IgD-negative memory B cell (primary cell): ENCODE measurements around the gene RMC1. TPM values are rescaled to one million over a fixed set of nuclear protein-coding genes. Genes with fewer than 3 reads are reported as not detected.
"Not testable (repeated sequence)": the region's sequence is repeated elsewhere in the genome, so short reads cannot be mapped to it uniquely, and the experiment has no call there.

ENCODE experiments used
- H3K27ac Mint-ChIP-seq, 3 donors: one replicate each; pipeline ENCODE4 v1.8.0; 2020 to 2022; ENCODE audit warnings: mild to moderate bottlenecking in 3 of 3, mixed read lengths in 3 of 3, moderate library complexity in 1 of 3
- H3K27me3 Mint-ChIP-seq: one replicate; pipeline ENCODE4 v1.8.0; 2021; ENCODE audit warnings: mixed read lengths
- H3K36me3 Mint-ChIP-seq: one replicate; pipeline ENCODE4 v1.8.0; 2020; ENCODE audit warnings: mild to moderate bottlenecking, mixed read lengths
- H3K4me1 Mint-ChIP-seq, 3 donors: one replicate each; pipeline ENCODE4 v1.8.0; 2020 to 2022; ENCODE audit warnings: mixed read lengths in 3 of 3, mild to moderate bottlenecking in 1 of 3
- H3K4me3 Mint-ChIP-seq, 4 donors: one replicate each; pipeline ENCODE4 v1.8.0; 2020 to 2022; ENCODE audit warnings: mild to moderate bottlenecking in 4 of 4, mixed read lengths in 4 of 4, moderate library complexity in 3 of 4
- H3K9me3 Mint-ChIP-seq, 3 donors: one replicate each; pipeline ENCODE4 v1.8.0; 2020 to 2021; ENCODE audit warnings: mixed read lengths in 3 of 3, mild to moderate bottlenecking in 1 of 3
- polyA plus RNA-seq: library from polyadenylated mRNA; unstranded; fragments of 300-500 nt; fragmentation: Illumina TruSeq; gene quantifications from one replicate; pipeline ENCODE4 v1.2.3, GENCODE V29; 2021

RMC1 gene
- polyA plus RNA-seq, 1 donor from 2014 or later: 73.0 TPM

- Mint-ChIP-seq H3K27me3 (no peaks in the 10 kb centered on the region), H3K27ac (peak overlapping the region in 1 of 3 donors; percentile 59), H3K36me3 (peaks cover 8% of the 10 kb centered on the region), H3K4me1 (peaks cover 19 to 30% (median 22%) of the 10 kb centered on the region in 3 donors), H3K4me3 (no peak overlapping the region), H3K9me3 (no peaks in the 10 kb centered on the region)
These were observed 68.7 kb downstream of the RMC1 start for GRCh38 chr18:23572012-23572411.

DNA sequence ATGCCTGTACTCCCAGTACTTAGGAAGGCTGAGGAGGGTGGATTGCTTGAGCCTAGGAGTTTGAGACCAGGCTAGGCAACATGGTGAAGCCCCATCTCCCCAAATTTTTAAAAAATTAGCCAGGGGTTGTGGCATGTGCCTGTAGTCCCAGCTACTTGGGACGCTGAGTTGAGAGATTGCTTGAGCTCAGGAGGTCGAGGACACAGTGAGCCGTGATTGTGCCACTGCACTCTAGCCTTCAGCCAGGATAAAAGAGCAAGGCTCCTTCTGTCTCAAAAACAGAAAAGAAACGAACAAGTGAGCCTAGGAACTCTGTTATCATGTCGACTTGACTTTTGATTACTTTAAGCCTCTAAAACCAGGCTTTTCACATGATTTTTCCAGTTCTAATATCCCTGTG is 69.3 kb downstream of the RMC1 start:
- Mint-ChIP-seq H3K4me1 (peaks cover 19 to 30% (median 22%) of the 10 kb centered on the region in 3 donors), H3K36me3 (peaks cover 5% of the 10 kb centered on the region), H3K9me3 (no peaks in the 10 kb centered on the region), H3K27ac (no peak overlapping the region), H3K4me3 (no peak overlapping the region), H3K27me3 (no peaks in the 10 kb centered on the region)

DNA sequence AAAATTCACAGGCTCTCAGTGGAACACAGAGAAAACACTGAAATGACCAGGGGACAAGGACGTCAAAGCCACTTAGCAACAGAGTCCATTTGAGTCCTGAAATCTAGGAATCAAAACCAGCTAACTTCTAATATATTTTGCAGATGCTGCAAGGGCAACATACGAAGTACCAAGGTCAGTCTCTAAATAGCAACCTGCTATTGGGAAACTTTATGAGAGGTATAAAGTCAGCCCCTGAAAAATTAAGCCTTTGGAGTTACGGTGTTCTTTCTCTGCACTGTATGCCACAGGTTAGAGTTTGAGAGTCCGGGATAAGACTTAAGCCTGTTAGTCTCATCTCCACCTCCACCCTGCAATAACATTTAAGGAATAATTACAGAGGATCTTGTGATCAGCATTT is 69.7 kb downstream of the RMC1 start:
- Mint-ChIP-seq H3K36me3 (peaks cover 5% of the 10 kb centered on the region), H3K27me3 (no peaks in the 10 kb centered on the region), H3K4me3 (no peak overlapping the region), H3K27ac (peak overlapping the region in 1 of 3 donors; percentile 35), H3K9me3 (no peaks in the 10 kb centered on the region), H3K4me1 (peaks cover 19 to 30% (median 22%) of the 10 kb centered on the region in 3 donors)

DNA sequence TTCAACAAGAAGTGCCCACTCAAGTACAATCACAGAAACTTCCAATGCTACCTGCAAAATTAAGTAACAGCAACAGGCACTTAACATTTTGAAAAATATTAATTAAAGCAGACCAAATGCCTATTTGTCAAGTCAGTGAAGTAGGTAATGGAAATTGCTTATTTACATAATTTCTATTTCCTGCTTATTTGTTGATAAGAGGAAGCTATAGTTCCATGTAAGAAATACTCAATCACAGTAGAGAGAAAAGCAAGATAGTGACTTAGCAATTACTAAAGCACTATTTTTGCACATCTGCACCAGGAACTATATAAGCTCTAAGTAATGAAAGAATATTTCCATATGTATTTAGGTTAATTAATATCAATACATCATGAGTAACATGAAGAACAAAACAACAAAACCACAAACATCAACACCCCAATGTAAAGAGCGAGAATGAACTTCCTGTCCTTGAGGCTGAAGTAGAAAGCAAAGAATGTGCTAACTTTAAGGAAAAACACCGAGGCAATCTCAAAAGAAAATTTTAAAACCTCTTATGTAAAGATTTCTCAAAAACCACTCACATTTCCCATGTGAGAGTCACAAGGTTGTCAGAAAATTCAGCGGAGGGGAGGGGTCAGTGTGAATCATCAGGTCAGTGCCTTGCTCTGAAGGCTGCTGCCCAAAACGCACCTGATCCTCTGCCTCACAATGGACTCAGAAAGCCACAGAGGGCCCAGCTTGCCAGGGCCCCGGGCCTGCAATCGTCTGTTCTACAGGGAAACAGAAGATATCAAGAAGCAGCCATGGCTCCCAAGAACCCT is 70.5 kb downstream of the RMC1 start:
- peaks cover 19 to 36% (median 26%) of the 10 kb centered on the region in 3 donors for H3K4me1 Mint-ChIP-seq
- H3K9me3 Mint-ChIP-seq: no peaks in the 10 kb centered on the region
- no peaks in the 10 kb centered on the region for H3K27me3 Mint-ChIP-seq
- H3K4me3 Mint-ChIP-seq: peak overlapping the region in 2 of 4 donors; percentile 60 to 86
- H3K36me3 Mint-ChIP-seq: peaks cover 3% of the 10 kb centered on the region
- H3K27ac Mint-ChIP-seq: peak overlapping the region; percentile 2 to 71 (median 44)

DNA sequence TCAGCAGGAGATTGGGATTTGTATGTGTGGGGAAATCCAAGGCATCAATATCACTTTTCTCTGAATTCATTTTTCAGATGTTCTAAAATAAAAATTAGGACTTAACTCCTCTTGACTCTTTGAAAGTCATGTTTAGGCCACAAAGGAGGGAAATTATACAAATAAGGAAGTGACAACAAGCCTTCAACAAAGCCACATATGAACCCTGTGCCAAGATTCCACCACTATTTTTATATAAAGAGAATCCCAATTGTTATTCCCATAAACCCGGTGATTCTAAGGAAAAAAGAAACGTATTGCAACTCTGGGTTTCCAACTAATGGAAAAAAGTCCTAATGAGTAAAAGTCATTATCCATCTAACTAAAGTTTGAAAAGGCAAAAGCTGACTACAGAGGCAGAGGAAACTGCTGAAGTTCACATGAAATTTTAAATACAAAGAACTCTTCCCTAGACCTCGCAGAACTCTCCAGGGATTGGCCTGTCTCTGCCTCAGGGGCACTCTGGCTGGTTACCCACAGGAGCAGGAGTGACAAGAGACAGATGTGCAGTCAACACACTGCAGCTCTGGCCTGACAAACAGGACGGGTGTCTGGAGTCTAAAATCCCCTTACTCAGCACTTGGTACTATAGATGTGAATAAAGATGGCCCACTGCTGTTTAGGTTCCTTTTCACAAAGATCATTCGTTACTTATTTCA is 71.4 kb downstream of the RMC1 start:
- no peaks in the 10 kb centered on the region for H3K9me3 Mint-ChIP-seq
- peaks cover 20 to 42% (median 32%) of the 10 kb centered on the region in 3 donors for H3K4me1 Mint-ChIP-seq
- peak overlapping the region in 2 of 4 donors; percentile 60 to 86 for H3K4me3 Mint-ChIP-seq
- H3K36me3 Mint-ChIP-seq: peaks cover 3% of the 10 kb centered on the region
- H3K27ac Mint-ChIP-seq: peak overlapping the region in 2 of 3 donors; percentile 44 to 71
- no peaks in the 10 kb centered on the region for H3K27me3 Mint-ChIP-seq

GRCh38 chr18:23575309-23575651 is 72.0 kb downstream of the RMC1 start:
- Mint-ChIP-seq H3K4me1 (peaks cover 25 to 42% (median 35%) of the 10 kb centered on the region in 3 donors), H3K27ac (peak overlapping the region in 2 of 3 donors; percentile 31 to 67), H3K9me3 (no peaks in the 10 kb centered on the region), H3K27me3 (no peaks in the 10 kb centered on the region), H3K36me3 (peaks cover 3% of the 10 kb centered on the region), H3K4me3 (peak overlapping the region in 1 of 4 donors; percentile 28)

DNA sequence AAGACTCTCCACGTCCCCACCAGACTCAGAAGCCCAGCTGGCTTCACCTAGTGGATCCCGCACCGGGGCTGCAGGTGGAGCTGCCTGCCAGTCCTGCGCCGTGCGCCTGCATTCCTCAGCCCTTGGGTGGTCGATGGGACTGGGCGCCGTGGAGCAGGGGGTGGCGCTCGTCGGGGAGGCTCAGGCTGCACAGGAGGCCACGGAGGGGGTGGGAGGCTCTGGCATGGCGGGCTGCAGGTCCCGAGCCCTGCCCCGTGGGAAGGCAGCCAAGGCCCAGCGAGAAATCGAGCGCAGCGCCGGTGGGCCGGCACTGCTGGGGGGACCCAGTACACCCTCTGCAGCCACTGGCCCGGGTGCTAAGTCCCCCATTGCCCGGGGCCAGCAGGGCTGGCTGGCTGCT is 74.2 kb downstream of the RMC1 start:
- H3K36me3 Mint-ChIP-seq: not testable (repeated sequence)
- peaks cover 27 to 48% (median 38%) of the 10 kb centered on the region in 3 donors for H3K4me1 Mint-ChIP-seq

GRCh38 chr18:23578067-23578701 is 74.9 kb downstream of the RMC1 start:
- H3K4me1 Mint-ChIP-seq: peaks cover 29 to 47% (median 39%) of the 10 kb centered on the region in 3 donors
- H3K9me3 Mint-ChIP-seq: no peaks in the 10 kb centered on the region
- peaks cover 3% of the 10 kb centered on the region for H3K36me3 Mint-ChIP-seq
- peak overlapping the region in 2 of 3 donors; percentile 41 to 45 for H3K27ac Mint-ChIP-seq
- no peak overlapping the region for H3K4me3 Mint-ChIP-seq
- H3K27me3 Mint-ChIP-seq: no peaks in the 10 kb centered on the region

More for the DNA sequence above, 74.2 kb downstream of the RMC1 start:
- H3K27ac Mint-ChIP-seq, H3K27me3 Mint-ChIP-seq, H3K4me3 Mint-ChIP-seq, H3K9me3 Mint-ChIP-seq: not testable (repeated sequence)

- Mint-ChIP-seq H3K4me1 (peaks cover 28 to 44% (median 37%) of the 10 kb centered on the region in 3 donors), H3K36me3 (peaks cover 3% of the 10 kb centered on the region), H3K4me3 (peak overlapping the region in 1 of 4 donors; percentile 28), H3K9me3 (no peaks in the 10 kb centered on the region), H3K27me3 (no peaks in the 10 kb centered on the region), H3K27ac (peak overlapping the region; percentile 37 to 45 (median 41))
These were observed 75.8 kb downstream of the RMC1 start for GRCh38 chr18:23578891-23579653.

DNA sequence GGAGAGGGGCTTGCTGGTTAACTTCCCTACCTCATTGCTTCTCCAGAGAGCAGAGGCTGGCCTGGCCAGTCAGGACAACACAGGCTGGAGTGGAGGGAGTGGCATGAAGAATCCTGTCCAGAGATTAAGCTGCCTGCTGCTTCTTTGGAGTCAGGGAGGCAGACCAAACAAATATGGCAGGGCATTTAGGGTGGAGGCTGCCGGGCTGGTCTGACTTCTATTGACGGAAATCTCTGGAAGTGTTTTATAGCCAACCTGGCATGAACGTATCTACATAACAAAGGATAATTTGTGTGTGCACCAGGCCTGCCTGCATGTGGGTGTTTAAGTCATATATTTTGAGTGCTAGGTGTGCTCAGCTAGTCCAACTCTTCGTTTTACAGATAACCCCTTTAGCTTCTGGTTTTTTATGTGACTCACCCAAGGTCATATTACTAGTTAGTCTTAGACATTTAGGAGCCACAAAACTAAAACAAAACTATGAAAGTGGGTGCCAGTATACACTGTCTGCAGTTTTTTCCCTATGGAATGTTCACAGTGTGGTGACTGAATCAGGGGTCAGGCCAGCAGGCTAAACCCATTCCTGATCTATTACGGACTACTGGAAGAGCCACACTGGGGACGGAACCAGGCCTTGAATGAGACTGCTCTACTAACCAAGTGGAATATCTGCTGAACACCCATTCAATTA is 77.5 kb downstream of the RMC1 start:
- H3K4me1 Mint-ChIP-seq: peaks cover 22 to 44% (median 35%) of the 10 kb centered on the region in 3 donors
- no peaks in the 10 kb centered on the region for H3K27me3 Mint-ChIP-seq
- peaks cover 3% of the 10 kb centered on the region for H3K36me3 Mint-ChIP-seq
- peak overlapping the region in 1 of 3 donors; percentile 44 for H3K27ac Mint-ChIP-seq
- no peaks in the 10 kb centered on the region for H3K9me3 Mint-ChIP-seq
- H3K4me3 Mint-ChIP-seq: no peak overlapping the region

Other genes starting within 250 kb of the RMC1 start
- gene RIOK3, start 50.2 kb upstream of the RMC1 start, polyA plus RNA-seq: 42.0 TPM
- 10.7 TPM for gene NPC1, start 83.0 kb downstream of the RMC1 start, polyA plus RNA-seq
- not detected for gene ANKRD29, start 159.4 kb downstream of the RMC1 start, polyA plus RNA-seq
- gene LAMA3, start 185.9 kb downstream of the RMC1 start, polyA plus RNA-seq: not detected